ENCODE data around the gene FGD3.
A peak's percentile ranks its signal among the peaks of the same experiment; 100 is the strongest.
"Not testable (repeated sequence)": the region's sequence is repeated elsewhere in the genome, so short reads cannot be mapped to it uniquely, and the experiment has no call there.

The FGD3 gene

GRCh38 chr9:92978345-92978875 is 31.1 kb downstream of the FGD3 start:
- no peak for DNase-seq

GRCh38 chr9:92979283-92980056 is 32.1 kb downstream of the FGD3 start:
- DNase-seq = no peak

GRCh38 chr9:92980085-92980745 is 32.9 kb downstream of the FGD3 start:
- DNase-seq = no peak

GRCh38 chr9:92982130-92982529 is 34.8 kb downstream of the FGD3 start:
- DNase-seq = no peak

GRCh38 chr9:92983984-92984589 is 36.8 kb downstream of the FGD3 start:
- no peak for DNase-seq

GRCh38 chr9:92984976-92985375 is 37.7 kb downstream of the FGD3 start:
- no peak for DNase-seq

GRCh38 chr9:92986176-92987119 is 39.1 kb downstream of the FGD3 start:
- peak; percentile 84 for DNase-seq

GRCh38 chr9:92988215-92988768 is 41.0 kb downstream of the FGD3 start:
- DNase-seq = peak; percentile 72

GRCh38 chr9:92989561-92989960 is 42.2 kb downstream of the FGD3 start:
- peak; percentile 39 for DNase-seq

GRCh38 chr9:92990461-92990860 is 43.1 kb downstream of the FGD3 start:
- no peak for DNase-seq

GRCh38 chr9:92992549-92992948 is 45.2 kb downstream of the FGD3 start:
- no peak for DNase-seq

GRCh38 chr9:92998871-92999270 is 51.5 kb downstream of the FGD3 start:
- DNase-seq = not testable (repeated sequence)

- no peak for DNase-seq
Measured at GRCh38 chr9:93001031-93001430, 53.7 kb downstream of the FGD3 start.

- no peak for DNase-seq
Measured at GRCh38 chr9:93002700-93003099, 55.4 kb downstream of the FGD3 start.

GRCh38 chr9:93003552-93004407 is 56.5 kb downstream of the FGD3 start:
- DNase-seq = peak; percentile 15

GRCh38 chr9:93004561-93004960 is 57.2 kb downstream of the FGD3 start:
- no peak for DNase-seq

- DNase-seq = no peak
Measured at GRCh38 chr9:93005876-93006275, 58.6 kb downstream of the FGD3 start.

GRCh38 chr9:93007529-93008058 is 60.3 kb downstream of the FGD3 start:
- no peak for DNase-seq

- DNase-seq = no peak
Measured at GRCh38 chr9:93008457-93008856, 61.1 kb downstream of the FGD3 start.

GRCh38 chr9:93009337-93010015 is 62.2 kb downstream of the FGD3 start:
- DNase-seq = no peak

Measured in DMS153 (cell line).